CD4-positive, alpha-beta T cell (primary cell): ENCODE measurements around the gene PRKRA. TPM values are rescaled to one million over a fixed set of nuclear protein-coding genes. Genes with fewer than 3 reads are reported as not detected.

Source experiments
- ATAC-seq: fragments of 200-7000 bp; cut with Tn5 transposase; one replicate; pipeline ENCODE4 v1.10.0; 2022; ENCODE audit warnings: mild to moderate bottlenecking; ENCODE audit not compliant: poor library complexity
- CTCF ChIA-PET: fragments of 350-600 bp; sonication (Branson Sonifier 250); formaldehyde crosslinking; loops from one replicate; lab custom pipeline; 2021; ENCODE audit warnings: antibody characterized with exemption, inconsistent platforms; lab: Charles Lee
- POLR2A ChIA-PET: fragments of 350-600 bp; sonication (Branson Sonifier 250); formaldehyde crosslinking; loops from one replicate; lab custom pipeline; 2021; ENCODE audit warnings: antibody characterized with exemption, inconsistent platforms; lab: Charles Lee
- DNase-seq, 14 experiments: peaks; one replicate each; pipeline ENCODE4 v3.0.0-alpha.2; 2013 to 2020; ENCODE audit warnings: mixed read lengths in 2 of 14
- H3K27ac ChIP-seq, 2 donors: one replicate each; pipeline versions ENCODE4 v1.5.1 to v1.7.0; 2013; ENCODE audit warnings: low read length in 2 of 2, low read depth in 1 of 2, mild to moderate bottlenecking in 1 of 2
- H3K27me3 ChIP-seq, 2 experiments: 1 replicate in 1 of 2; 2 replicates in 1 of 2; pipeline versions ENCODE4 v1.6.1 to v1.7.0; 2013; ENCODE audit warnings: low read length in 2 of 2, control low read depth in 1 of 2, mild to moderate bottlenecking in 1 of 2, moderate library complexity in 1 of 2; ENCODE audit not compliant: insufficient read depth in 2 of 2, control insufficient read depth in 1 of 2
- H3K36me3 ChIP-seq: one replicate; pipeline ENCODE4 v1.6.1; 2013; ENCODE audit warnings: low read length, control low read depth; ENCODE audit not compliant: insufficient read depth
- H3K4me1 ChIP-seq: one replicate; pipeline ENCODE4 v1.6.1; 2013; ENCODE audit warnings: low read length, control low read depth; ENCODE audit not compliant: insufficient read depth
- H3K4me3 ChIP-seq: one replicate; pipeline ENCODE4 v1.5.1; 2013; ENCODE audit warnings: mild to moderate bottlenecking, low read length, moderate library complexity
- H3K9me3 ChIP-seq, 2 experiments: 1 replicate in 1 of 2; 2 replicates in 1 of 2; pipeline versions ENCODE4 v1.6.1 to v1.7.0; 2013; ENCODE audit warnings: low read length in 2 of 2, mild to moderate bottlenecking in 2 of 2, control low read depth in 1 of 2, moderate library complexity in 1 of 2; ENCODE audit not compliant: control insufficient read depth in 1 of 2, insufficient read depth in 1 of 2
- H3K27ac Mint-ChIP-seq: one replicate; pipeline ENCODE4 v1.8.0; 2020; ENCODE audit warnings: mixed read lengths
- H3K27me3 Mint-ChIP-seq: one replicate; pipeline ENCODE4 v1.8.0; 2021; ENCODE audit warnings: mixed read lengths
- H3K36me3 Mint-ChIP-seq: one replicate; pipeline ENCODE4 v1.8.0; 2021; ENCODE audit warnings: low read depth, mixed read lengths
- H3K4me1 Mint-ChIP-seq: one replicate; pipeline ENCODE4 v1.8.0; 2021; ENCODE audit warnings: low read depth, mixed read lengths
- H3K4me3 Mint-ChIP-seq: one replicate; pipeline ENCODE4 v1.8.0; 2020; ENCODE audit warnings: mild to moderate bottlenecking, mixed read lengths
- H3K9me3 Mint-ChIP-seq: one replicate; pipeline ENCODE4 v1.8.0; 2020; ENCODE audit warnings: mixed read lengths
- CTCF ChIP-seq: fragments of 200-600 bp; IDR thresholded peaks from one replicate; pipeline ENCODE4 v1.8.0; 2022; ENCODE audit warnings: antibody characterized with exemption, mild to moderate bottlenecking
- intact Hi-C, 2 experiments: fragments of 100-400 bp; cut with DNase I in 1 of 2; cut with micrococcal nuclease in 1 of 2; formaldehyde crosslinking; loops; one replicate each; pipeline versions ENCODE4 v1.15.1 to v1.9.0; 2023 to 2025; cut with DNase I, micrococcal nuclease
- total RNA-seq, 174 experiments: library from RNA in 2 of 174; stranded (reverse) in 2 of 174; gene quantifications; one replicate each; pipeline ENCODE4 v1.2.3 and lab custom pipeline; 2021 to 2026

Gene PRKRA
- total RNA-seq, 2 experiments from 2014 or later: 118 to 120 TPM

- no peak for DNase-seq
- intact Hi-C loops: no loop called here
- Mint-ChIP-seq H3K27ac (no peak overlapping the region), H3K4me1 (no peaks in the 10 kb centered on the region), H3K9me3 (peaks cover 2% of the 10 kb centered on the region), H3K36me3 (peaks cover 42% of the 10 kb centered on the region), H3K4me3 (no peak overlapping the region), H3K27me3 (no peaks in the 10 kb centered on the region)
- CTCF ChIA-PET: no interaction called here
- POLR2A ChIA-PET: no interaction called here
- ATAC-seq: no peak
- peaks cover 4% of the 10 kb centered on the region for H3K36me3 ChIP-seq
- no peak overlapping the region for H3K4me3 ChIP-seq
- no peak for TF ChIP-seq CTCF
- peaks cover 0 to 9% of the 10 kb centered on the region in 2 experiments for H3K9me3 ChIP-seq
- no peaks in the 10 kb centered on the region for H3K4me1 ChIP-seq
- no peak overlapping the region for H3K27ac ChIP-seq
- H3K27me3 ChIP-seq: no peaks in the 10 kb centered on the region
These were observed 28.9 kb downstream of the PRKRA start for GRCh38 chr2:178422097-178422496.

- Mint-ChIP-seq H3K9me3 (peaks cover 2% of the 10 kb centered on the region), H3K27ac (no peak overlapping the region), H3K27me3 (no peaks in the 10 kb centered on the region), H3K4me3 (no peak overlapping the region), H3K36me3 (peaks cover 27% of the 10 kb centered on the region), H3K4me1 (no peaks in the 10 kb centered on the region)
- ChIA-PET CTCF (interaction anchor here (1.2 kb wide), 1 partner anchor 23 kb away, joined by 3 read pairs; no protein-coding TSS in a partner anchor), POLR2A (interaction anchor here (2.2 kb wide), 1 partner anchor 30 kb away, joined by 11 read pairs; the partner anchor contains the start of genes PJVK and PRKRA)
- no peaks in the 10 kb centered on the region for H3K36me3 ChIP-seq
- no peak for TF ChIP-seq CTCF
- H3K4me3 ChIP-seq: no peak overlapping the region
- no peak overlapping the region for H3K27ac ChIP-seq
- H3K4me1 ChIP-seq: no peaks in the 10 kb centered on the region
- no peaks in the 10 kb centered on the region for H3K9me3 ChIP-seq
- intact Hi-C loops: no loop called here
- DNase-seq (no peak), ATAC-seq (no peak)
- H3K27me3 ChIP-seq: no peaks in the 10 kb centered on the region
These were observed 30.4 kb downstream of the PRKRA start for GRCh38 chr2:178420463-178420999.

GRCh38 chr2:178419123-178419522 is 31.9 kb downstream of the PRKRA start:
- H3K36me3 Mint-ChIP-seq: peaks cover 13% of the 10 kb centered on the region
- Histone ChIP-seq H3K4me1 (peaks cover 7% of the 10 kb centered on the region), H3K4me3 (no peak overlapping the region), H3K9me3 (no peaks in the 10 kb centered on the region), H3K36me3 (no peaks in the 10 kb centered on the region), H3K27me3 (no peaks in the 10 kb centered on the region), H3K27ac (no peak overlapping the region)
- peaks cover 12% of the 10 kb centered on the region for H3K4me1 Mint-ChIP-seq
- intact Hi-C loops: loop anchor here in 1 of 2 experiments (1.0 to 5.0 kb wide), 3 partner anchors 22 to 512 kb away; partner anchors contain the start of gene RBM45
- no peak overlapping the region for H3K4me3 Mint-ChIP-seq
- DNase-seq (peak in 1 of 14 experiments; percentile 22), ATAC-seq (peak; percentile 41)
- CTCF ChIA-PET: interaction anchor here (1.0 to 1.9 kb wide), 3 partner anchors 22 to 25 kb away, joined by 3 to 7 read pairs (median 3); no protein-coding TSS in a partner anchor
- no peaks in the 10 kb centered on the region for H3K9me3 Mint-ChIP-seq
- POLR2A ChIA-PET: interaction anchor here (2.2 kb wide), 1 partner anchor 31 kb away, joined by 11 read pairs; the partner anchor contains the start of genes PJVK and PRKRA
- no peak overlapping the region for H3K27ac Mint-ChIP-seq
- TF ChIP-seq CTCF: peak; percentile 66
- no peaks in the 10 kb centered on the region for H3K27me3 Mint-ChIP-seq
